Measurements from ENCODE around the gene EIF4A3.
"Not testable (repeated sequence)": the region's sequence is repeated elsewhere in the genome, so short reads cannot be mapped to it uniquely, and the experiment has no call there.

EIF4A3 gene

DNA sequence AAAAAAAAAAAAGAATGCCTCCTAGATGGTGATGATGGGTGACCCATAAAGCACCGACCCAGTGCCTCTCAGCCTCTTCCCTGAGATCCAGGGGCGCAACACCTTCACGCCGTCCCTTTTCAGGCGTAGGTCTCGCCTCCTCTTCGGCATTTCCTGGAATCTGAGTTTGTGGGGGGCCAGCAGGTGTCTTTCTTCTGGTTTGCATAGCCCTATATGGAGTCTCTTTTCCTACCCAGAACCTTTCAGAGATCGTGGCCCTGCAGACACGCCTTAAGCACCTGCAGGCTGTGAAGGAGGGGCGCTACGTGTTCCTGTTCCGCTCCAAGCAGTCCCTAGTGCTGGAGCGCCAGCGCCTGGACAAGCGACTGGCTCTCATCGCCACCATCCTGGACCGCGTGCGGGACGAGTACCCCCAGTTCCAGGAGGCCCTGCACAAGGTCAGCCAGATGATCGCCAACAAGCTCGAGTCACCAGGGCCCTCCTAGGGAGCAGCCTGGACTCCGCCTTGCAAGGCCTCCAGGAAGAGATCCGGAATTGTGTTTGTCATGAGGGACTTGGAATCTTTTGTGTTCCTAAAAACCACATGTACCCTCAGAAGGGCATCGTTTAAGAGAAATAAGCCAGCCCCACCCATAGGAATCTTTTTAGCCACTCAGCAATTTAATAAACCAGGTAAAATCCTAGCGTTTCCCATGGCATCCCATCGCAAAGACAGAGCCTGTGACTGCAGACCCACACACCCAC, 47.5 kb downstream of the EIF4A3 start:
- no peak for DNase-seq

DNA sequence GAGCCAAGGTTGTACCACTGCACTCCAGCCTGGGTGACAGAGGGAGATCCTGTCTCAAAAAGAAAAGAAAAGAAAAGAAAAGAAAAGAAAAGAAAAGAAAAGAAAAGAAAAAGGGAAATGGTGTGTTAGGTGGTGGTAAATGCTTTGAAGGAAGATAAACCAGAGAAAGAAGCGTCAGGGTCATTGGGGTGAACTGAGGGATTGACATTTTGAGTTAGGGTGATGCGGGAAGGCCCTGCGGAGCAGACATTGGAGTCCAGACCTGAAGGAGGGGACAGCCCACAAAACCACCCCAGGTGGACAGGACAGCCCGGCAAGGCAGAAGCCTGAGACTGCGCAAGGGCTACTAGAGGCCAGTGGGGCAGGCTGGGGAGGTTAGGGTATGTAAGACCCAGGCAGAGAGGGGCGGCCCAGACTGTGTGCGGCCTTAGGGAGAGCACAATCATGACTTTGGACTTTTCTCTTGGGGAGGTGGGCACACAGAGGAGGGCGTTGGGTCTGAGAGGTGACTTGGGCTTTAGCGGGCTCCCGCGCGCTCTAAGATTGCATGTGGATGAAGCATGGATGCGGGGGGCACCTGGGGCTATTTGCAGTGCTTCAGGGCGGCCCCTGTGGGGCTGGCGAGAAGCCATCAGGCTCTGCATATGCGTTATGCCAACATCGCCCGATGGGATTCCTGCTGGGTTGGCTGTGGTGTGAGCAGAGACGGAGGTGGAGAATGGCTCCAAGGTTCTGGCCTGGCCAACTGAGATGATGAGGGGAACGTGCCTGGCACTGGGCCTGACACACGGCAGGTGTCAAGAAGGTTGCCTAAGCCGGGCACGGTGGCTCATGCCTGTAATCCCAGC, 48.9 kb downstream of the EIF4A3 start:
- no peak for DNase-seq

DNA sequence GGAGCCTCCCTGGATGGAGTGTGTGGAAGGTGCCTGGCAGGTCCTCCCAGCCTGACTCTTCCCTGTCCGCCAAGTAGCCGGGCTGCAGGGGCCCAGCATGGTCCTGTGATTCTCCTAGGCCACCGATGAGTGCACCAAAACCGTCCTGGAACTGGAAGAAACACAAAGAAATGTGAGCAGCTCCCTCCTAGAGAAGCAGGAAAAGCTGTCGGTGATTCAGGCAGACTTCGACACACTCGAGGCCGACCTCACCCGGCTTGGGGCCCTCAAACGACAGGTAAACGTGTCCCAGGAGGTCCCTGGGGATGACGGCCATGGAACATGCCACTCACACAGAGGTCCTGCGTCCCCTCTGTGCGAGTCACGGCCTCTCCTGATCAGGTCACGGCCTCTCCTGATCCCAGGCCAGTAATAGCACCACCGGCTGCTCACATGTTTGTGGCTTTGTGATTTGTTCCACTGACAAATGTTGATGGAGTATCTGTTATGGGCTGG, 49.8 kb downstream of the EIF4A3 start:
- DNase-seq: no peak

DNA sequence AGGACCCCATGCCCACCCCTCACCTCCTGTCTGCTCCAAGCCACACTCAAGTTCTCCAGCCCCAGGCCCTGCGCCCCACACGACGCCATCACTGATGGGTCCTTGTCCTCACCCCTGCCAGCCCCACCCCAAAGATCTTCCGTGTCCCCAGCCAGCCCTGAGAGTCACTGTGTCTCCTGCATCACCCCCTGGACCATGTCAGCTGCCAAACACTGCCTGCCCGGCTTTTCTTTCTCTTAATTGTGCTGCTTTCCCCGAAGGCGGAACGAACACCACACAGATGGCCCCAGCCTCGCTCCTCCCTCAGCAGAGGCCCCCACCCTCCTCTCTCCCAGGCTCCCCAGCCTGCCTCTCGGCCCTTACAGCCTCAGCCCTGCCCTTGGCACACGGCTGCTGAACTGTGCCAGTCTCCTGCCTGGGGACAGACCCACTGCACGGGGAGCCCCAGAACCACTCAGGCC, 50.3 kb downstream of the EIF4A3 start:
- DNase-seq: no peak

DNA sequence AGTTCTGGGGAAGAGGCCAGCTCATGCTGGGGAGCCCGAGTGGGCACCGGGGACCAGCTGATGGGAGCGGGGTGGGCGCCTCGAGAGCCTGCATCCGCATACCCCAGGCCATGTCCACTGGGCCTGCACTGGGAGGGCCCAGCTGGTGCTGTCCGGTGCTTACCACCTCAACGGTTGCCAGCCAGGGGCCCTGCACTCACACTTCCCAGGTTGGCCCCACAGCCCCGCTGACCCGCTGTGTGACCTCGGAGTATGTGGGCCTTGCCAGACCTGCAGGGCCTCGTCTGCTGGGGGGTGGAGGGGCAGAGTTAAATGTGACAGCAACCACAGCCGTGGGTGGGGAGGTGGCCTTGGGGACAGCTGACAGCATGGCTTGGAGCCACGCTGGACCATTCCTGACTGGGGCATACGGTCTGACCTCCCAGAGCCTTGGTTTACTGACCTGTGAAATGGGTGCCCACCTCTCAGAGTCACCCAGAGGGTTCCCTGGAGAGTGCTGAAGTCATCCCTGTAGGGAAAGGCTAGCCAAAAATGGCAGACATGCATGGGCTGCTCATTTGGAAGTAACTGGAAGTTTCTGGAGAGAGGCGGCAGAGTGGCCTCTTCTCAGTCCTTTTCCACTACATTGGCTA, 51.0 kb downstream of the EIF4A3 start:
- DNase-seq: no peak

DNA sequence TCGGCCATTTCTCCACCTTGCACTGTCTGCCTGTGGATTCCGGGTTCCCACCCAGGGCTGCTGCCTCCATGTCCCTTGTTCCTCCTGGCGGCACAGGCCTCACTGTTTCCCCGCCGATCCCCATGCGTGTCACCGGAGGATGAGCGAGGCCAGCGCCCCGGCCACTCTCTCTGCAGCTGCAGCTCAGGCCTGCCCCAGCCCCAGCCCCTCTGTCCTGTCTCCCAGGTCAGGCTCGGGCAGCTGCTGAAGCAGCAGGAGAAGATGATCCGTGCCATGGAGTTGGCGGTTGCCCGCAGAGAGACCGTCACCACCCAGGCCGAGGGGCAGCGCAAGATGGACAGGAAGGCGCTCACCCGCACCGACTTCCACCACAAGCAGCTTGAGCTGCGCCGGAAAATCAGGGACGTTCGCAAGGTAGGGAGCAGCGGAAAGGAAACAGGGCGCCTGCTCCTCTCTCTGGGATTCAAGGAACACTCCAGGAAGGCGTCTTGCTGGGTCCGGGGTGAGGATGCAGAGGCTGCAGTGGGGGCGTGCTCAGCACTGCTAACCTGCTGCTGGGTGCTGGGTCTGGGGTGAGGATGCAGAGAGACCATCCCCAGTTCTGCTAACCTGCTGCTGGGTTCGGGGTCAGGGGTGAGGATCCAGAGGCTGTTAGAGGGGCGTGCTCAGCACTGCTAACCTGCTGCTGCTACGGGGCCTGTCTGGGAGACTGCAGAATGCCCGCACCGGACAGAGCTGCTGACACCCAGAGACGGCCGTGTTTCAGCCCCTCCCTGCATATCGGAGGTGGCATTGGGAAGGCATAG, 51.7 kb downstream of the EIF4A3 start:
- no peak for DNase-seq

DNA sequence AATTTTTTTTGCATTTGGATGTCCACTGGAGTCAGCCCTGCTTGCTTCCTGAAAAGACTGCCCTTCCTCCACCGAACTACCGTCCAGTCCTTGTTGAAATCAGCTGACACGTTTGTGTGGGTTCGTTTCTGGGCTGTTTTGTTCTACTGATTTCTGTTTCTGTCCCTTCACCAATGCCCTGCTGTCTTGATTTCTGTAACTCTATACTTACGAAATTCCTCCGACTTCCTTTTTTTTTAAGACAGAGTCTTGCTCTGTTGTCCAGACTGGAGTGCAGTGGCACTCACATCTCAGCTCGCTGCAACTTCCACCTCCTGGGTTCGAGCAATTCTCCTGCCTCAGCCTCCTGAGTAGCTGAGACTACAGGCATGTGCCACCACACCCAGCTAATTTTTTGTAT, 54.0 kb downstream of the EIF4A3 start:
- no peak for DNase-seq

DNA sequence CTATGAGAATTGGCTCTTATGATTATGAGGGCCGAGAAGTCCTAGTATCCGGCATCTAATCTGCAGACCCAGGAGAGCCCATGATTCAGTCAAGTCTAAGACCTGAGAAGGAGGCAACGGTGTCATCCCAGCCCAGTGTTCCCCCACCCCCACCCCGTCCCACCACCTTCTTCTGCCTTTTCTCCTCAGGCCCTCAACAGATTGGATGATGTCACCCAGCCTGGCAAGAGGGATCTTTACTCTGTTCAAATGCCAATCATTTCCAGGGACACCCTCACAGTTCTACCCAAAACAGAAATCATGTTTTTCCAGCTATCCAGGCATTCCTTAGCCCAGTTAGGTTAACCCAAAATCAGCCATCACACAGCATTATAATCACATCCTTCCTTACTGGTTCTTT, 55.6 kb downstream of the EIF4A3 start:
- DNase-seq: no peak

DNA sequence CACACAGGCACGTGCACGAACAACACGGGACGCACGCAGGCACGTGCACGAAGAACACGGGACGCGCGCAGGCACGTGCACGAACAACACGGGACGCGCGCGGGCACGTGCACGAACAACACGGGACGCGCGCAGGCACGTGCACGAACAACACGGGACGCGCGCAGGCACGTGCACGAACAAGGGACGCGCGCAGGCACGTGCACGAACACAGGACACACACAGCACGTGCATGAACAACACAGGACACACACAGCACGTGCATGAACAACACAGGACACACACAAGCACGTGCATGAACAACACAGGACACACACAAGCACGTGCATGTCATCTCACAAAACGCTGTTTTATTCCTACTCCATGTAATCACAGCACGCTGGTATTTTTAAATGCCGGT, 56.8 kb downstream of the EIF4A3 start:
- not testable (repeated sequence) for DNase-seq

DNA sequence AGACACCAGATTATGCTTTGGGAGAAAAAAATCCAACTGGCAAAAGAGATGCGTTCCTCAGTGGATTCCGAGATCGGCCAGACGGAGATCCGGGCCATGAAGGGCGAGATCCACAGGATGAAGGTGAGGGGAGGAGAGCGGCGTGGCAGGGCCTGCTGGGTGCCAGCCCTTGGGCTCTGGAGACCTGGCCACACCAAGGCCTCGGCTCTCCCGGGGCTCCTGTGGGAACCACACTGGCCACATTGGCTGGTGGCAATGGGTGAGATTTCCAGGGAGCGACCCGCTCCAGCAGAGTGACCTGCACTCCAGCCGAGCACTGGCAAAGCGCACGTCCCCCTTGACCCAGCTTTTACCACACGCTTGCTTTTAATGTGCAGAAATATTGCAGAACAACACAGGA, 57.2 kb downstream of the EIF4A3 start:
- DNase-seq: no peak

DNA sequence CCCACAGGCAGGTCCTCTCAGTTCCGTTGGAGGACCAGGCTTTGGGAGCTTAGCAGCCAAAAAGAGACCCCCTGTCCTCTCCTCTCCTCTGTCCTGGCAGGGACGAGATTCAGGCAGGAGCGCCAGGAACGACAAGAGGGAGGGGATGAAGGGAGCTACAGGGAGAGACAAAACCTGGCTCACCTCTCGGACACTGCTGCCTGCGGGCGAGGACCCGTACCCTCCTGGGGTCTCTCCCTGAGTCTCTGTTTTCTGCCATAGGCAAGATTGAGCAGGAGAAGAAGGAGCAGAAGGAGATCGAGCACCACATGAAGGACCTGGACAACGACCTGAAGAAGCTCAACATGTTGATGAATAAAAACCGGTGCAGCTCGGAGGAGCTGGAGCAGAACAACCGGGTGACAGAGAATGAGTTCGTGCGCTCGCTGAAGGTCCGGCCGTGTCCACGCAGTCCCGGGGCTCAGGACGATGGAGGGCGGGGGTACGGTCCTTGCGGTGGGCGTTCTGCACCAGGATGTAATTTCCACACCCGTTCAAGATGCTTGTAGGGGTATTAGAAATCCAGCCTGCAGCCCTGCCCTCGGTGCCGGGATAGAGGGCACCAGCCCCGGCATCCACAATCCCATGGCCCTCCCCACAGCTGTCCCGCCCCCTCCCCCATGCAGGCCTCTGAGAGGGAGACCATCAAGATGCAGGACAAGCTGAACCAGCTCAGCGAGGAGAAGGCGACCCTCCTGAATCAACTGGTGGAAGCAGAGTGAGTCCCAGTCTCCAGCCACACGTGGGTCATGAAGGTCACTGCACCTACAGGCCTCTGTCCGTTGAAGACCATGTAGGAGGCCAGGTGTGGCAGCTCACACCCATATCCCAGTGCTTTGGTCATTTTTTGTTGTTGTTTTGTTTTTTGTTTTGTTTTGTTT, 59.3 kb downstream of the EIF4A3 start:
- DNase-seq: no peak

DNA sequence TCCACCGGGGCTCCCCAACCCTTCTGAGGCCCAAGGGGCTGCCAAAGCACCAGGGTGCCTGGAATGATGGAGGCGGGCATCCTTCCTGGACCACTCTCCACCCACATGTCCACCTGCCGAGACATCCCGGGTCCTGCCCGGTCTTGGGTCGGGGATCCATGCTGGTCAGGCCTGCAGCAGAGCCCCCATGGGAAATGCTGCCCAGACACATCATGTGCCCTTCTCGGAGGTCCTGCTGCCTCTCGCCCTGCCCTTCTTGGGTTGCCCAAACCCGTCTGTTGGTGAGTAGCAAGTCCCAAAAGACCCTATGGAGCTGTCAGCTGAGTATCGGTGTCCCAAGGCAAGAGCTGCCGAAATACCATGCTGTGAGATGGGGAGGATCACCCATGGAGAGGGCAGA, 60.3 kb downstream of the EIF4A3 start:
- DNase-seq: no peak

DNA sequence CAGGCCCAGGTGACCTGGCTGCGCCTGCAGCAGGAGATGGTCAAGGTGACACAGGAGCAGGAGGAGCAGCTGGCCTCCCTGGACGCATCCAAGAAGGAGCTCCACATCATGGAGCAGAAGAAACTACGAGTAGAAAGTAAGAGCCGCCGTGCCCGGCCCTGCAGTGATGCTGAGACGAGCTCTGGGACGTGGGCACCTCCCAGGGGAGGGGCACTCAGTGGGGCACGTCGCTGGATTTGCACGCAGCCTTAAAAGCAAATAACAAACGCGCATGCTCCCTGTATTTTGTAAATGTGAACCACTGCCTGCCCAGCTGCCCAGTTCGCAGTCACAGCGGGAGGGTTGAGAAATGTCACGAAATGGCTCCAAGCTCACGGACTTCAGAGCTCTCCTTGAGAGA, 60.8 kb downstream of the EIF4A3 start:
- DNase-seq: no peak

DNA sequence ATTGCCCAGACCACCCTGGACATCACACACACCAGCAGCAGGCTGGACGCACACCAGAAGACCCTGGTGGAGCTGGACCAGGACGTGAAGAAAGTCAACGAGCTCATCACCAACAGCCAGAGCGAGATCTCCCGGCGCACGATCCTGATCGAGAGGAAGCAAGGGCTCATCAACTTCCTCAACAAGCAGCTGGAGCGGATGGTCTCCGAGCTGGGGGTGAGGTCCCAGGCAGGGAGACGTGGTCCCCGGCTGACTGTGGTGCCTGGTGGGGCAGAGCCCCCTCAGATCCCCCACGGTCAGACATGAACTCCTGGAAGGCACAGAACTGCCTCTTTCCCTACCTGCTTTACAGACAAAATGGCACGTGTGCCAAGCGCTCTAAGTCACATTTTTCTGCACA, 62.2 kb downstream of the EIF4A3 start:
- DNase-seq: no peak

Data from stimulated activated naive CD4-positive, alpha-beta T cell treated with Interleukin-2 at 50 U/mL for 16 hours (primary cell).